Type B pancreatic cell (in vitro differentiated cells): Measurements from ENCODE around the gene ADAM33. TPM values are rescaled to one million over a fixed set of nuclear protein-coding genes. Genes with fewer than 3 reads are reported as not detected.

Experiments used
- DNase-seq: peaks from one replicate; pipeline ENCODE4 v3.0.0; 2021; ENCODE audit warnings: mixed read lengths; ENCODE audit not compliant: unreplicated experiment; ENCODE audit errors: extremely low spot score
- H3K27ac Mint-ChIP-seq: 2 replicates; pipeline ENCODE4 v1.8.0; 2021; ENCODE audit warnings: mild to moderate bottlenecking, mixed read lengths
- H3K27me3 Mint-ChIP-seq: 2 replicates; pipeline ENCODE4 v1.8.0; 2021; ENCODE audit warnings: mixed read lengths
- H3K36me3 Mint-ChIP-seq: 2 replicates; pipeline ENCODE4 v1.8.0; 2021; ENCODE audit warnings: mixed read lengths
- H3K4me1 Mint-ChIP-seq: one replicate; pipeline ENCODE4 v1.8.0; 2021; ENCODE audit warnings: mixed read lengths; ENCODE audit not compliant: unreplicated experiment
- H3K4me3 Mint-ChIP-seq: 2 replicates; pipeline ENCODE4 v1.8.0; 2021; ENCODE audit warnings: mild to moderate bottlenecking, mixed read lengths
- H3K9me3 Mint-ChIP-seq: 2 replicates; pipeline ENCODE4 v1.8.0; 2021; ENCODE audit warnings: mixed read lengths
- CTCF ChIP-seq: fragments of 200-600 bp; sonication (generic); conservative IDR thresholded peaks from 2 replicates; pipeline ENCODE4 v1.5.0; 2021; ENCODE audit warnings: antibody characterized with exemption, mild to moderate bottlenecking
- total RNA-seq: library from RNA; stranded (reverse); gene quantifications from 2 replicates; pipeline ENCODE4 v1.2.1, GENCODE V29; 2021; ENCODE audit warnings: low replicate concordance

ADAM33 gene
- total RNA-seq, 1 donor from 2014 or later = 8.2 TPM

GRCh38 chr20:3690413-3690812, 8.6 kb upstream of the ADAM33 start:
- H3K4me3 Mint-ChIP-seq = no peak overlapping the region
- no peak for TF ChIP-seq CTCF
- H3K27me3 Mint-ChIP-seq = peaks cover 18% of the 10 kb centered on the region
- H3K27ac Mint-ChIP-seq = no peak overlapping the region
- DNase-seq = no peak
- H3K4me1 Mint-ChIP-seq = no peaks in the 10 kb centered on the region
- no peaks in the 10 kb centered on the region for H3K36me3 Mint-ChIP-seq
- H3K9me3 Mint-ChIP-seq = no peaks in the 10 kb centered on the region

GRCh38 chr20:3689978-3690377, 8.2 kb upstream of the ADAM33 start:
- DNase-seq = no peak
- Mint-ChIP-seq H3K27ac (no peak overlapping the region), H3K9me3 (no peaks in the 10 kb centered on the region), H3K27me3 (peaks cover 20% of the 10 kb centered on the region), H3K4me3 (no peak overlapping the region), H3K4me1 (no peaks in the 10 kb centered on the region), H3K36me3 (no peaks in the 10 kb centered on the region)
- TF ChIP-seq CTCF = no peak

- Mint-ChIP-seq H3K4me1 (no peaks in the 10 kb centered on the region), H3K4me3 (no peak overlapping the region), H3K9me3 (no peaks in the 10 kb centered on the region), H3K27ac (no peak overlapping the region), H3K27me3 (peaks cover 39% of the 10 kb centered on the region), H3K36me3 (no peaks in the 10 kb centered on the region)
- no peak for TF ChIP-seq CTCF
- no peak for DNase-seq
These were observed 5.8 kb upstream of the ADAM33 start for GRCh38 chr20:3687655-3688054.

GRCh38 chr20:3686867-3687321, 5.1 kb upstream of the ADAM33 start:
- Mint-ChIP-seq H3K4me3 (no peak overlapping the region), H3K36me3 (no peaks in the 10 kb centered on the region), H3K27ac (no peak overlapping the region), H3K4me1 (no peaks in the 10 kb centered on the region), H3K27me3 (peaks cover 43% of the 10 kb centered on the region), H3K9me3 (no peaks in the 10 kb centered on the region)
- no peak for DNase-seq
- TF ChIP-seq CTCF = no peak

- no peak for DNase-seq
- no peaks in the 10 kb centered on the region for H3K4me1 Mint-ChIP-seq
- H3K4me3 Mint-ChIP-seq = no peak overlapping the region
- no peak overlapping the region for H3K27ac Mint-ChIP-seq
- TF ChIP-seq CTCF = no peak
- H3K27me3 Mint-ChIP-seq = peaks cover 44% of the 10 kb centered on the region
- H3K36me3 Mint-ChIP-seq = no peaks in the 10 kb centered on the region
- no peaks in the 10 kb centered on the region for H3K9me3 Mint-ChIP-seq
These were observed 4.6 kb upstream of the ADAM33 start for GRCh38 chr20:3686421-3686820.

- no peaks in the 10 kb centered on the region for H3K36me3 Mint-ChIP-seq
- H3K4me1 Mint-ChIP-seq = peaks cover 5% of the 10 kb centered on the region
- H3K4me3 Mint-ChIP-seq = no peak overlapping the region
- H3K27me3 Mint-ChIP-seq = peaks cover 52% of the 10 kb centered on the region
- no peak overlapping the region for H3K27ac Mint-ChIP-seq
- TF ChIP-seq CTCF = no peak
- no peak for DNase-seq
- no peaks in the 10 kb centered on the region for H3K9me3 Mint-ChIP-seq
These were observed 3.5 kb upstream of the ADAM33 start for GRCh38 chr20:3685341-3685740.
